Type B pancreatic cell (in vitro differentiated cells): Measurements from ENCODE around the gene SRSF5. TPM values are rescaled to one million over a fixed set of nuclear protein-coding genes. Genes with fewer than 3 reads are reported as not detected.

Experiments
- DNase-seq: peaks from one replicate; pipeline ENCODE4 v3.0.0; 2021; ENCODE audit warnings: mixed read lengths; ENCODE audit not compliant: unreplicated experiment; ENCODE audit errors: extremely low spot score
- H3K27ac Mint-ChIP-seq: 2 replicates; pipeline ENCODE4 v1.8.0; 2021; ENCODE audit warnings: mild to moderate bottlenecking, mixed read lengths
- H3K27me3 Mint-ChIP-seq: 2 replicates; pipeline ENCODE4 v1.8.0; 2021; ENCODE audit warnings: mixed read lengths
- H3K36me3 Mint-ChIP-seq: 2 replicates; pipeline ENCODE4 v1.8.0; 2021; ENCODE audit warnings: mixed read lengths
- H3K4me1 Mint-ChIP-seq: one replicate; pipeline ENCODE4 v1.8.0; 2021; ENCODE audit warnings: mixed read lengths; ENCODE audit not compliant: unreplicated experiment
- H3K4me3 Mint-ChIP-seq: 2 replicates; pipeline ENCODE4 v1.8.0; 2021; ENCODE audit warnings: mild to moderate bottlenecking, mixed read lengths
- H3K9me3 Mint-ChIP-seq: 2 replicates; pipeline ENCODE4 v1.8.0; 2021; ENCODE audit warnings: mixed read lengths
- CTCF ChIP-seq: fragments of 200-600 bp; sonication (generic); conservative IDR thresholded peaks from 2 replicates; pipeline ENCODE4 v1.5.0; 2021; ENCODE audit warnings: antibody characterized with exemption, mild to moderate bottlenecking
- total RNA-seq: library from RNA; stranded (reverse); gene quantifications from 2 replicates; pipeline ENCODE4 v1.2.1, GENCODE V29; 2021; ENCODE audit warnings: low replicate concordance

SRSF5 gene
- total RNA-seq, 1 donor from 2014 or later, result 388 TPM

GRCh38 chr14:69772082-69773017 lies 5.4 kb downstream of the SRSF5 start:
- H3K36me3 Mint-ChIP-seq, result peaks cover 84% of the 10 kb centered on the region
- H3K4me1 Mint-ChIP-seq, result peaks cover 14% of the 10 kb centered on the region
- peak overlapping the region; percentile 14 for H3K4me3 Mint-ChIP-seq
- no peaks in the 10 kb centered on the region for H3K9me3 Mint-ChIP-seq
- peaks cover 2% of the 10 kb centered on the region for H3K27me3 Mint-ChIP-seq
- TF ChIP-seq CTCF, result no peak
- peak overlapping the region; percentile 72 for H3K27ac Mint-ChIP-seq
- DNase-seq, result no peak

- H3K4me3 Mint-ChIP-seq, result no peak overlapping the region
- H3K27ac Mint-ChIP-seq, result peak overlapping the region; percentile 55
- no peak for TF ChIP-seq CTCF
- no peaks in the 10 kb centered on the region for H3K9me3 Mint-ChIP-seq
- peak; percentile 10 for DNase-seq
- H3K36me3 Mint-ChIP-seq, result peaks cover 70% of the 10 kb centered on the region
- H3K4me1 Mint-ChIP-seq, result peaks cover 3% of the 10 kb centered on the region
- H3K27me3 Mint-ChIP-seq, result no peaks in the 10 kb centered on the region
Observed at GRCh38 chr14:69773571-69774276, 6.8 kb downstream of the SRSF5 start.

GRCh38 chr14:69775012-69775411 lies 8.1 kb downstream of the SRSF5 start:
- Mint-ChIP-seq H3K27me3 (no peaks in the 10 kb centered on the region), H3K9me3 (no peaks in the 10 kb centered on the region), H3K36me3 (peaks cover 63% of the 10 kb centered on the region), H3K4me1 (no peaks in the 10 kb centered on the region), H3K27ac (peak overlapping the region; percentile 43), H3K4me3 (peak overlapping the region; percentile 41)
- no peak for DNase-seq
- no peak for TF ChIP-seq CTCF

GRCh38 chr14:69776875-69777453 lies 10.0 kb downstream of the SRSF5 start:
- H3K4me1 Mint-ChIP-seq, result no peaks in the 10 kb centered on the region

More at GRCh38 chr14:69776875-69777453, 10.0 kb downstream of the SRSF5 start:
- no peak for TF ChIP-seq CTCF
- Mint-ChIP-seq H3K27me3 (no peaks in the 10 kb centered on the region), H3K27ac (no peak overlapping the region), H3K9me3 (no peaks in the 10 kb centered on the region), H3K36me3 (peaks cover 58% of the 10 kb centered on the region), H3K4me3 (no peak overlapping the region)
- no peak for DNase-seq
